Liver (tissue), 9 donors: Measurements from ENCODE around the gene TTF1. TPM values are rescaled to one million over a fixed set of nuclear protein-coding genes. Genes with fewer than 3 reads are reported as not detected.

Experiments
- DNase-seq: peaks from one replicate; pipeline ENCODE4 v3.0.0-alpha.2; 2017; ENCODE audit warnings: low spot score
- H3K27ac ChIP-seq, 2 donors: one replicate each; pipeline ENCODE4 v1.7.0; 2013; ENCODE audit warnings: inconsistent platforms in 2 of 2, low read length in 2 of 2, control low read depth in 1 of 2, low read depth in 1 of 2, mild to moderate bottlenecking in 1 of 2
- H3K27me3 ChIP-seq, 4 donors: one replicate each; pipeline versions ENCODE4 v1.6.1 to v1.7.0; 2013; ENCODE audit warnings: low read length in 3 of 4, inconsistent platforms in 1 of 4, mild to moderate bottlenecking in 1 of 4, moderate library complexity in 1 of 4; ENCODE audit not compliant: control insufficient read depth in 4 of 4, insufficient read depth in 4 of 4
- H3K36me3 ChIP-seq, 4 donors: one replicate each; pipeline versions ENCODE4 v1.6.1 to v1.7.0; 2013; ENCODE audit warnings: low read length in 3 of 4, mild to moderate bottlenecking in 3 of 4, low read depth in 1 of 4, moderate library complexity in 1 of 4; ENCODE audit not compliant: control insufficient read depth in 4 of 4, insufficient read depth in 3 of 4
- H3K4me1 ChIP-seq, 4 donors: one replicate each; pipeline versions ENCODE4 v1.6.1 to v1.7.0; 2013; ENCODE audit warnings: low read length in 3 of 4, mild to moderate bottlenecking in 3 of 4, moderate library complexity in 1 of 4; ENCODE audit not compliant: control insufficient read depth in 4 of 4, insufficient read depth in 4 of 4
- H3K4me3 ChIP-seq, 3 donors: one replicate each; pipeline versions ENCODE4 v1.6.1 to v1.7.0; 2013; ENCODE audit warnings: low read length in 3 of 3, control low read depth in 1 of 3, low read depth in 1 of 3, mild to moderate bottlenecking in 1 of 3
- H3K9ac ChIP-seq, 2 donors: one replicate each; pipeline ENCODE4 v1.7.0; 2013; ENCODE audit warnings: low read length in 2 of 2, mild to moderate bottlenecking in 2 of 2, moderate library complexity in 2 of 2, control low read depth in 1 of 2, low read depth in 1 of 2
- H3K9me3 ChIP-seq, 4 donors: one replicate each; pipeline versions ENCODE4 v1.6.1 to v1.7.0; 2013; ENCODE audit warnings: low read length in 3 of 4; ENCODE audit not compliant: control insufficient read depth in 4 of 4
- CTCF ChIP-seq: fragments of 150-350 bp; IDR thresholded peaks from 2 replicates; pipeline ENCODE4 v1.5.1; 2017; ENCODE audit warnings: improper control_type of control experiment, low read depth, low read length; ENCODE audit not compliant: missing input control
- EGR1 ChIP-seq, 2 donors: IDR thresholded peaks; 2 replicates each; pipeline ENCODE4 v1.6.1; 2016 to 2018; ENCODE audit warnings: antibody characterized with exemption in 2 of 2, low read depth in 2 of 2
- FOXA1 ChIP-seq: IDR thresholded peaks from 2 replicates; pipeline ENCODE4 v1.6.1; 2016; ENCODE audit warnings: antibody characterized with exemption
- FOXA2 ChIP-seq: IDR thresholded peaks from 2 replicates; pipeline ENCODE4 v1.6.1; 2016; ENCODE audit warnings: antibody characterized with exemption
- GABPA ChIP-seq, 2 donors: IDR thresholded peaks in 1 of 2; conservative IDR thresholded peaks in 1 of 2; 2 replicates each; pipeline ENCODE4 v1.6.1; 2016; ENCODE audit warnings: antibody characterized with exemption in 2 of 2, mild to moderate bottlenecking in 1 of 2, moderate library complexity in 1 of 2
- HNF4A ChIP-seq, 2 donors: conservative IDR thresholded peaks; 2 replicates each; pipeline ENCODE4 v1.6.1; 2016; ENCODE audit warnings: antibody characterized with exemption in 2 of 2, mild to moderate bottlenecking in 2 of 2
- HNF4G ChIP-seq: IDR thresholded peaks from 2 replicates; pipeline ENCODE4 v1.6.1; 2016; ENCODE audit warnings: antibody characterized with exemption
- JUND ChIP-seq, 2 donors: IDR thresholded peaks; 2 replicates each; pipeline ENCODE4 v1.6.1; 2016; ENCODE audit warnings: antibody characterized with exemption in 2 of 2
- RAD21 ChIP-seq, 2 donors: IDR thresholded peaks; 2 replicates each; pipeline ENCODE4 v1.6.1; 2016; ENCODE audit warnings: antibody characterized with exemption in 2 of 2, mild to moderate bottlenecking in 2 of 2
- REST ChIP-seq: IDR thresholded peaks from 2 replicates; pipeline ENCODE4 v1.6.1; 2016; ENCODE audit warnings: antibody characterized with exemption, mild to moderate bottlenecking
- RXRA ChIP-seq, 2 donors: IDR thresholded peaks; 2 replicates each; pipeline ENCODE4 v1.6.1; 2017 to 2018; ENCODE audit warnings: antibody characterized with exemption in 2 of 2, mild to moderate bottlenecking in 1 of 2
- SP1 ChIP-seq: IDR thresholded peaks from 2 replicates; pipeline ENCODE4 v1.6.1; 2018; ENCODE audit warnings: antibody characterized with exemption, mild to moderate bottlenecking
- TAF1 ChIP-seq: conservative IDR thresholded peaks from 2 replicates; pipeline ENCODE4 v1.6.1; 2016; ENCODE audit warnings: antibody characterized with exemption, mild to moderate bottlenecking
- YY1 ChIP-seq: IDR thresholded peaks from 2 replicates; pipeline ENCODE4 v1.6.1; 2016; ENCODE audit warnings: antibody characterized with exemption, mild to moderate bottlenecking
- WGBS: extraction: QIAGEN DNeasy Blood & Tissue Kit; methylation state at CpG from one replicate; pipeline ENCODE4 v1.1.7; 2013; 5-methylcytosine and 5-hydroxymethylcytosine counted together
- polyA plus RNA-seq, 2 donors: library from polyadenylated mRNA; stranded (reverse) in 1 of 2; unstranded in 1 of 2; fragments of 200-250 nt in 1 of 2; fragments of >200 nt in 1 of 2; fragmentation: Nextera tagmentation in 1 of 2; extraction: Ambion mirVana in 1 of 2; gene quantifications; one replicate each; pipeline versions ENCODE4 v1.2.1 to v1.2.3, GENCODE V29; 2013 to 2015
- total RNA-seq, 2 donors: library from RNA; depleted of rRNA; stranded (reverse); fragments of >200 nt; gene quantifications; one replicate each; pipeline ENCODE4 v1.2.3, GENCODE V29; 2014
- TF ChIP-seq, protein P1 (sequence below): IDR thresholded peaks from 2 replicates; pipeline ENCODE4 v1.6.1; 2016; ENCODE audit warnings: antibody characterized with exemption
- donor health status: healthy.
- donor health status: healthy.
- donor health status: healthy.
- donor health status: healthy.
- donor health status: healthy.

TTF1 gene
- total and polyA plus RNA-seq, 4 donors: 1.9 to 6.1 (median 2.6) TPM

DNA sequence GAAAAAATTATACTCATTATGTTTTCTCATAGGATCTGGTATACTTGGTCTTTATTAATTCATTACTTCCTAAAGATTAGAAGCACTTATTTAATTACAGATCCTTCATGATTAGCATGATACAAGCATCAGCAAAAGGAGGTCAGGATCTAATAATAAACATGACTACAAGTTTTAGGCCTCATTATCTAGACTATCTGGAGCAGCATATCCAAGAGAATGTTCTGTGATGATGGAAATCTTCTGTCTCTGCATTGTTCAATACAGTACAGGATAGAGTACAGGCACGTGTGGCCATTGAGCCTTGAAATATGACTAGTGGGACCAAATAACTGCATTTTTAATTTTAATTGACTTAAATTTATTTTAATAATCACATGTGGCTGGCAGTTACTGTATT is 73.1 kb downstream of the TTF1 start (continued):
- TF ChIP-seq GABPA (IDR thresholded peaks at IDR 0.05 in 1 of 2, conservative IDR thresholded peaks at IDR 0.05 in 1 of 2): no peak

- H3K9ac ChIP-seq: no peak overlapping the region
- H3K27me3 ChIP-seq: no peaks in the 10 kb centered on the region
- H3K9me3 ChIP-seq: no peaks in the 10 kb centered on the region
- H3K4me3 ChIP-seq: no peak overlapping the region
- H3K4me1 ChIP-seq: no peaks in the 10 kb centered on the region
- no peak for DNase-seq
- TF ChIP-seq HNF4A (conservative IDR thresholded peaks at IDR 0.05) (no peak), TAF1 (no peak), HNF4G (no peak), SP1 (no peak), REST (no peak), FOXA1 (no peak), RAD21 (IDR thresholded peaks at IDR 0.05) (no peak), FOXA2 (no peak), CTCF (no peak)
- no peak overlapping the region for H3K27ac ChIP-seq
- peaks cover 22 to 53% (median 49%) of the 10 kb centered on the region in 4 donors for H3K36me3 ChIP-seq
- 98% methylated on average over 4 of the region's 4 CpGs for WGBS
Observed at GRCh38 chr9:132328580-132328979, 78.1 kb downstream of the TTF1 start.

DNA sequence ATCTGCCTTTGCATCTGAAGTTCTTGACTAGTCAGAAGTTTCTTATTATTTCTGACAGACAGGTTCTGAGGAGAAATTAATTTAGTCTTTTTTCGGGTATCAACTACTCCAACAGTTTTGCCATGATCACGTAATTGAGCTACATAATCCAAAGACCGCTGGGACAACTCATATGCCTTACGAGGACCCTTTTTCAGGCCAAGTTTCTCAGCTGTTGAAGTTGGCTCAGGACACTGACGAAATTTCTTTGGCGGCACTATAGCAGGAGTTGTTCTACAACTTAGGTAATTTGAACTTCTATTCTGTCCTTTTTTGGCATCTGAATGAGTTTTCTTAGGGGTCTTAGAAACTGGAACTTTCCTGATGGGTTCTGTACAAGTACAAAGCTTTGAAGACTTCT is 79.1 kb downstream of the TTF1 start:
- H3K9me3 ChIP-seq: no peaks in the 10 kb centered on the region
- no peak overlapping the region for H3K27ac ChIP-seq
- no peaks in the 10 kb centered on the region for H3K27me3 ChIP-seq
- no peak overlapping the region for H3K9ac ChIP-seq
- 99% methylated on average over 6 of the region's 6 CpGs for WGBS
- H3K4me1 ChIP-seq: no peaks in the 10 kb centered on the region
- no peak overlapping the region for H3K4me3 ChIP-seq
- TF ChIP-seq, protein P1, sequence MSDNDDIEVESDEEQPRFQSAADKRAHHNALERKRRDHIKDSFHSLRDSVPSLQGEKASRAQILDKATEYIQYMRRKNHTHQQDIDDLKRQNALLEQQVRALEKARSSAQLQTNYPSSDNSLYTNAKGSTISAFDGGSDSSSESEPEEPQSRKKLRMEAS: no peak
- TF ChIP-seq HNF4A (conservative IDR thresholded peaks at IDR 0.05): no peak
- TF ChIP-seq YY1: no peak
- TF ChIP-seq EGR1 (IDR thresholded peaks at IDR 0.05; ENCODE audit: low read depth in 2 of 2): no peak
- no peak for TF ChIP-seq FOXA2
- TF ChIP-seq RXRA (IDR thresholded peaks at IDR 0.05): no peak
- no peak for TF ChIP-seq JUND (IDR thresholded peaks at IDR 0.05)
- TF ChIP-seq TAF1: no peak
- TF ChIP-seq GABPA (IDR thresholded peaks at IDR 0.05 in 1 of 2, conservative IDR thresholded peaks at IDR 0.05 in 1 of 2): no peak
- no peak for TF ChIP-seq REST
- H3K36me3 ChIP-seq: peaks cover 18 to 49% (median 45%) of the 10 kb centered on the region in 4 donors
- DNase-seq: no peak
